ENCODE results near the gene GPR156.

The GPR156 gene

GRCh38 chr3:120172070-120172469, 113.0 kb downstream of the GPR156 start:
- H3K27ac ChIP-seq (replicated peaks), result no peak overlapping the region
- H3K4me3 ChIP-seq (replicated peaks; ENCODE audit: insufficient read depth, low read length), result no peak overlapping the region
- no peaks in the 10 kb centered on the region for H3K27me3 ChIP-seq (ENCODE audit: insufficient read depth, poor library complexity, severe bottlenecking)
- no peak for DNase-seq (ENCODE audit: low read depth in 1 of 2, low spot score in 1 of 2)
- TF ChIP-seq SPI1 (IDR thresholded peaks at IDR 0.05; ENCODE audit: borderline replicate concordance, low read depth), result no peak
- TF ChIP-seq GABPA (IDR thresholded peaks at IDR 0.05; ENCODE audit: low read depth), result no peak
- TF ChIP-seq REST (IDR thresholded peaks at IDR 0.05; ENCODE audit: insufficient replicate concordance, low read depth), result no peak
- no peak for TF ChIP-seq POLR2AphosphoS5 (IDR thresholded peaks at IDR 0.05; ENCODE audit: low read depth)
- TF ChIP-seq CTCF (IDR thresholded peaks at IDR 0.05; ENCODE audit: insufficient read depth, low read length), result no peak

- Histone ChIP-seq H3K4me3 (replicated peaks; ENCODE audit: insufficient read depth, low read length) (no peak overlapping the region), H3K27ac (replicated peaks) (no peak overlapping the region), H3K27me3 (ENCODE audit: insufficient read depth, poor library complexity, severe bottlenecking) (no peaks in the 10 kb centered on the region)
- DNase-seq (ENCODE audit: low read depth in 1 of 2, low spot score in 1 of 2), result no peak
- TF ChIP-seq POLR2AphosphoS5 (IDR thresholded peaks at IDR 0.05; ENCODE audit: low read depth) (no peak), CTCF (IDR thresholded peaks at IDR 0.05; ENCODE audit: insufficient read depth, low read length) (no peak), SPI1 (IDR thresholded peaks at IDR 0.05; ENCODE audit: borderline replicate concordance, low read depth) (no peak), REST (IDR thresholded peaks at IDR 0.05; ENCODE audit: insufficient replicate concordance, low read depth) (no peak), GABPA (IDR thresholded peaks at IDR 0.05; ENCODE audit: low read depth) (no peak)
Measured at GRCh38 chr3:120171134-120171873, 113.7 kb downstream of the GPR156 start.

GRCh38 chr3:120170223-120170622, 114.8 kb downstream of the GPR156 start:
- DNase-seq (ENCODE audit: low read depth in 1 of 2, low spot score in 1 of 2), result no peak
- TF ChIP-seq GABPA (IDR thresholded peaks at IDR 0.05; ENCODE audit: low read depth) (no peak), CTCF (IDR thresholded peaks at IDR 0.05; ENCODE audit: insufficient read depth, low read length) (no peak), POLR2AphosphoS5 (IDR thresholded peaks at IDR 0.05; ENCODE audit: low read depth) (no peak), REST (IDR thresholded peaks at IDR 0.05; ENCODE audit: insufficient replicate concordance, low read depth) (no peak), SPI1 (IDR thresholded peaks at IDR 0.05; ENCODE audit: borderline replicate concordance, low read depth) (no peak)
- Histone ChIP-seq H3K27me3 (ENCODE audit: insufficient read depth, poor library complexity, severe bottlenecking) (no peaks in the 10 kb centered on the region), H3K27ac (replicated peaks) (no peak overlapping the region), H3K4me3 (replicated peaks; ENCODE audit: insufficient read depth, low read length) (no peak overlapping the region)
